Measurements from ENCODE around the gene MEAK7.

MEAK7 gene

GRCh38 chr16:84486551-84487235, 17.8 kb downstream of the MEAK7 start:
- no peak for DNase-seq (ENCODE audit: low read depth)

- no peak for DNase-seq (ENCODE audit: low read depth)
Observed at GRCh38 chr16:84486126-84486525, 18.3 kb downstream of the MEAK7 start.

GRCh38 chr16:84485255-84486010, 19.0 kb downstream of the MEAK7 start:
- DNase-seq (ENCODE audit: low read depth), result no peak

- no peak for DNase-seq (ENCODE audit: low read depth)
Observed at GRCh38 chr16:84484579-84485254, 19.7 kb downstream of the MEAK7 start.

GRCh38 chr16:84483882-84484565, 20.4 kb downstream of the MEAK7 start:
- DNase-seq (ENCODE audit: low read depth), result no peak

- no peak for DNase-seq (ENCODE audit: low read depth)
Observed at GRCh38 chr16:84482951-84483881, 21.2 kb downstream of the MEAK7 start.

- no peak for DNase-seq (ENCODE audit: low read depth)
Observed at GRCh38 chr16:84482001-84482891, 22.2 kb downstream of the MEAK7 start.

- no peak for DNase-seq (ENCODE audit: low read depth)
Observed at GRCh38 chr16:84481051-84481735, 23.3 kb downstream of the MEAK7 start.

- no peak for DNase-seq (ENCODE audit: low read depth)
Observed at GRCh38 chr16:84479716-84480450, 24.6 kb downstream of the MEAK7 start.

- no peak for DNase-seq (ENCODE audit: low read depth)
Observed at GRCh38 chr16:84478172-84478947, 26.1 kb downstream of the MEAK7 start.

GRCh38 chr16:84477661-84478060, 26.8 kb downstream of the MEAK7 start:
- no peak for DNase-seq (ENCODE audit: low read depth)

- DNase-seq (ENCODE audit: low read depth), result no peak
Observed at GRCh38 chr16:84476401-84476800, 28.1 kb downstream of the MEAK7 start.

GRCh38 chr16:84475643-84476240, 28.7 kb downstream of the MEAK7 start:
- DNase-seq (ENCODE audit: low read depth), result no peak

- no peak for DNase-seq (ENCODE audit: low read depth)
Observed at GRCh38 chr16:84471966-84472365, 32.5 kb downstream of the MEAK7 start.

GRCh38 chr16:84471316-84471715, 33.1 kb downstream of the MEAK7 start:
- DNase-seq (ENCODE audit: low read depth), result no peak

- no peak for DNase-seq (ENCODE audit: low read depth)
Observed at GRCh38 chr16:84467709-84468108, 36.8 kb downstream of the MEAK7 start.

GRCh38 chr16:84467256-84467655, 37.2 kb downstream of the MEAK7 start:
- DNase-seq (ENCODE audit: low read depth), result no peak

- DNase-seq (ENCODE audit: low read depth), result no peak
Observed at GRCh38 chr16:84466692-84467091, 37.8 kb downstream of the MEAK7 start.

All from stimulated activated CD8-positive, alpha-beta memory T cell treated with anti-CD3 and anti-CD28 coated beads, Interleukin-12 subunit alpha, Interleukin-12 subunit beta, amount 100 ng/mL, for 4 hours (primary cell).